ENCODE results near the gene SMIM22. TPM values are rescaled to one million over a fixed set of nuclear protein-coding genes. Genes with fewer than 3 reads are reported as not detected.

Gene SMIM22
- total and polyA plus RNA-seq, 2 donors (not counting 3 experiments of a cell fraction or from before 2014, with no cell fraction given): not detected

GRCh38 chr16:4780235-4780634, 14.9 kb upstream of the SMIM22 start:
- Histone ChIP-seq H3K9ac (replicated peaks; ENCODE audit: extremely low read depth, insufficient read depth, low read length) (no peak overlapping the region), H3K9me1 (replicated peaks; ENCODE audit: control insufficient read depth, extremely low read depth, insufficient read depth, low read length) (no peaks in the 10 kb centered on the region), H2AFZ (ENCODE audit: low read depth, low read length) (no peak overlapping the region), H3K79me2 (ENCODE audit: control insufficient read depth, insufficient read depth, low read length) (no peaks in the 10 kb centered on the region), H3K4me1 (ENCODE audit: control insufficient read depth, extremely low read depth, insufficient read depth, low read length) (no peaks in the 10 kb centered on the region), H3K9me3 (replicated peaks; ENCODE audit: control insufficient read depth, insufficient read depth, low read length) (no peaks in the 10 kb centered on the region), H3K27ac (ENCODE audit: insufficient read depth, low read depth, low read length) (no peak overlapping the region), H4K20me1 (replicated peaks; ENCODE audit: control insufficient read depth, extremely low read depth, insufficient read depth, low read length) (no peaks in the 10 kb centered on the region), H3K4me3 (replicated peaks in 1 of 3; ENCODE audit: insufficient read depth in 1 of 3, low read depth in 1 of 3, low read length in 3 of 3) (no peak overlapping the region), H3K36me3 (ENCODE audit: control insufficient read depth in 2 of 2, extremely low read depth in 1 of 2, insufficient read depth in 2 of 2, low read length in 2 of 2) (no peaks in the 10 kb centered on the region), H3K27me3 (ENCODE audit: control insufficient read depth in 2 of 2, insufficient read depth in 2 of 2, low read length in 2 of 2) (no peaks in the 10 kb centered on the region), H3K4me2 (ENCODE audit: insufficient read depth, low read length) (no peak overlapping the region)
- POLR2A ChIA-PET: no interaction called here
- no peak for TF ChIP-seq MYC (IDR thresholded peaks at IDR 0.05; ENCODE audit: low read depth, low read length)
- TF ChIP-seq MAX (IDR thresholded peaks at IDR 0.05; ENCODE audit: insufficient read depth, insufficient read length): no peak
- no peak for TF ChIP-seq POLR2A (IDR thresholded peaks at IDR 0.05; ENCODE audit: low read depth, low read length)
- no peak for TF ChIP-seq CTCF (IDR thresholded peaks at IDR 0.05; ENCODE audit: extremely low read depth in 1 of 2, insufficient read depth in 1 of 2, low read depth in 1 of 2, low read length in 2 of 2)
- peak; percentile 43 for TF ChIP-seq JUN (IDR thresholded peaks at IDR 0.05; ENCODE audit: borderline replicate concordance, insufficient read depth, insufficient read length, low read depth)
- TF ChIP-seq FOS (IDR thresholded peaks at IDR 0.05; ENCODE audit: borderline replicate concordance, insufficient read depth, low read length): peak; percentile 32
- no peak for TF ChIP-seq EZH2 (IDR thresholded peaks at IDR 0.05; ENCODE audit: borderline replicate concordance, low read depth, low read length, severe bottlenecking)
- dilution Hi-C loops (cut with MboI; ENCODE audit: extremely low pct_ligation_motif_present, low sequenced_read_pairs): no loop called here
- BruUV-seq (replicated peaks): no TSS peak
- FAIRE-seq (no peak), DNase-seq (ENCODE audit: low read depth, low spot score) (no peak)
- CTCF ChIA-PET: no interaction called here
- intact Hi-C loops (cut with micrococcal nuclease): no loop called here

Data from endothelial cell of umbilical vein (primary cell).